Stimulated activated effector memory CD8-positive, alpha-beta T cell treated with anti-CD3 and anti-CD28 coated beads, Interleukin-12 subunit alpha, Interleukin-12 subunit beta, amount 100 ng/mL, for 72 hours (primary cell): Measurements from ENCODE around the gene NPHP3.
"Not testable (repeated sequence)": the region's sequence is repeated elsewhere in the genome, so short reads cannot be mapped to it uniquely, and the experiment has no call there.

ENCODE experiments used
- ATAC-seq: fragments of 150-1000 bp; cut with Tn5 transposase; 2 replicates; pipeline ENCODE4 v1.10.0; 2021
- DNase-seq, 2 donors: peaks; one replicate each; pipeline ENCODE4 v3.0.0; 2021 to 2022; ENCODE audit warnings: low spot score in 2 of 2
- H3K27ac Mint-ChIP-seq: one replicate; pipeline ENCODE4 v1.8.0; 2022; ENCODE audit warnings: mild to moderate bottlenecking, mixed read lengths
- H3K36me3 Mint-ChIP-seq: one replicate; pipeline ENCODE4 v1.8.0; 2022; ENCODE audit warnings: mild to moderate bottlenecking, mixed read lengths
- H3K4me1 Mint-ChIP-seq: one replicate; pipeline ENCODE4 v1.8.0; 2022; ENCODE audit warnings: mixed read lengths
- H3K4me3 Mint-ChIP-seq: one replicate; pipeline ENCODE4 v1.8.0; 2022; ENCODE audit warnings: mild to moderate bottlenecking, mixed read lengths
- H3K9me3 Mint-ChIP-seq: one replicate; pipeline ENCODE4 v1.8.0; 2022; ENCODE audit warnings: mixed read lengths

NPHP3 gene

DNA sequence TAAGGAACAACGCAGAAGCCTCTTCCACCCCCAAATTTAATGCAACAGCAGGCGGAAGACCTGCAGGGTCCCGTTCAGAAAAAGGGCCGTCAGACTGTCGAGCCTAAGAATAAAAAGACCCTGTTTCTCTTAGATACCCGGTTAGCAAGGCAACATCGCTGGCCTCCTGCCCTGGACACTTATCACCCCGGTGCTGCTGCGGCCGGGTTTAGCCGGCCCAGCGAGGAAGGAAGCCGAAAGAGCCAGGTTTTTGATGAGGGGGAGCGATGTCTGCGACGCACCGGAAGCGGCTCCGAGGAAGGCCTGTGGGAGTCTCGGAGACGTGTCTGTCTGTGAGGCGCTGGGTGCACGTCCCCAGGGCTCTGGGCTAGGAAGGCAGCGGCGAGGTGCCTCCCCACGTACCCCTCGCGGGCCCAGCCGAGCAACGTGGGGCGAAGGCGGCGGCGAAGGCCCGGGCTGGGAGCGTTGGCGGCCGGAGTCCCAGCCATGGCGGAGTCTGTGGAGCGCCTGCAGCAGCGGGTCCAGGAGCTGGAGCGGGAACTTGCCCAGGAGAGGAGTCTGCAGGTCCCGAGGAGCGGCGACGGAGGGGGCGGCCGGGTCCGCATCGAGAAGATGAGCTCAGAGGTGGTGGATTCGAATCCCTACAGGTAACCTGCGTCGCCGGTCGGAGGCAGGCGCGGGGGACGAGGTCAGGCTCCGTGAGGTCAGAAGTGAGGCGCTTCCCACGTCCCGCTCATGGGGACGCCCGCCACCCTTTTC lies 62.0 kb downstream of the NPHP3 start, which contains the start of gene UBA5:
Gene UBA5, plus strand, starts transcription at position 278 of the 759 bp plus-strand sequence. Its CDS starts 209 bp downstream, at position 487.
- ATAC-seq, result peak; percentile 93
- Mint-ChIP-seq H3K4me3 (peak within 1 kb of the TSS; percentile 96), H3K9me3 (no peaks in the 10 kb centered on the region), H3K36me3 (peaks cover 25% of the 10 kb centered on the region), H3K27ac (peak within 1 kb of the TSS; percentile 99), H3K4me1 (peaks cover 48% of the 10 kb centered on the region)
- DNase-seq, result peak; percentile 56 to 86

DNA sequence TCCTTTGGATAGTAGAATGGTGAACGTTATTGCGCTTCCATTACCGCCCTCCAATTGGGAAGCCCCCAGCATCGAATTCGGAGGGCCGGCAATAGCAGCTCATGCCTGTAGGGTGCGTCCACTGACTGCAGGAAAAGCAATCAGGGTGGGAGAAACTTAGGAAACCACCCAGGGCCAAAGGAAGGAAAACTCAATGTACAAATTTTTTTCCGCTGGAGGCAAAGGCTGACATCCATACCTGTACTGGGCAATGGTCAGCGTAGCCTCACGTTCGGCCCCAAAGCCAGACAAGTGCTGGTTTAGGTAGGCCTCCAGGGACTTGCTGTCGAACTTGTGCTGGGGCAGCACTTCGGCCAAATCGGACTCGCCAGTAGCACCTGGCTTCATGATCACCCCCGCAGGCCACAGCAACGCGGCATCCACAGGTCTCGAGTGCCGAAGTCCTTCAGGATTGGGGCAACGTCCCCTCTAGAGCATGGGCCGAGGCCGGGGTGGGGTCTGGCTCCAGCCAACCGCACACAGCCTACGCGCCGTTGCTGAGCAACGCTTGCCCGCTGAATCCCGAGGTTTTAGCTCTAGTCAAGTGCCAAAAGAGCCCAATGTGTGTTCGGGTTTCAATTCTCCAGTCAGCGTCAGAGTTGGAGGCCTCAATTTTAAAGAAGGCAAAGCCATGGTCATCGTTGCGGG lies 62.7 kb downstream of the NPHP3 start, which contains the start of gene ACAD11:
Gene ACAD11, minus strand, starts transcription at position 445 of the 687 bp plus-strand sequence. Its CDS starts 58 bp downstream, at position 387.
- Mint-ChIP-seq H3K4me3 (peak within 1 kb of the TSS; percentile 96), H3K36me3 (peaks cover 18% of the 10 kb centered on the region), H3K9me3 (no peaks in the 10 kb centered on the region), H3K4me1 (peaks cover 44% of the 10 kb centered on the region), H3K27ac (peak within 1 kb of the TSS; percentile 99)
- DNase-seq, result peak; percentile 23 to 78
- peak; percentile 60 for ATAC-seq

DNA sequence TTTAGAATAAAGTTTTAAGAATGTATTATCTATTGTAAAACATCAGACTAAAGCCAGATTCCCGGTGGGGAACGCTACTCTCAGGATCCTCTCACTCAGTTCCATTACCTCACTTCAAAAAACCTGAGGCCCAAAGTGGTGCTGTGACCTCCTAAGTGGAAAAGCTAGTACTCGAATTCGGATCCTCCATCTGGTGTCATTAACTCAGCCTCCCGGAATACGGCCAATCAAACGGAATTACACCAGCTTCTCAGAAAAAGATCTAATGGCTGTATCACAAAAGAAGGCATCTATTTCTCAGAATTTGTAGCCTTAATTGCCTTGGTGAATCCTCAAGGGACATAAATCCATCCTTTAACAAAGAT lies 63.2 kb downstream of the NPHP3 start:
- Mint-ChIP-seq H3K9me3 (no peaks in the 10 kb centered on the region), H3K27ac (peak overlapping the region; percentile 99), H3K4me3 (peak overlapping the region; percentile 96), H3K36me3 (peaks cover 15% of the 10 kb centered on the region), H3K4me1 (peaks cover 42% of the 10 kb centered on the region)
- ATAC-seq (no peak), DNase-seq (no peak)

DNA sequence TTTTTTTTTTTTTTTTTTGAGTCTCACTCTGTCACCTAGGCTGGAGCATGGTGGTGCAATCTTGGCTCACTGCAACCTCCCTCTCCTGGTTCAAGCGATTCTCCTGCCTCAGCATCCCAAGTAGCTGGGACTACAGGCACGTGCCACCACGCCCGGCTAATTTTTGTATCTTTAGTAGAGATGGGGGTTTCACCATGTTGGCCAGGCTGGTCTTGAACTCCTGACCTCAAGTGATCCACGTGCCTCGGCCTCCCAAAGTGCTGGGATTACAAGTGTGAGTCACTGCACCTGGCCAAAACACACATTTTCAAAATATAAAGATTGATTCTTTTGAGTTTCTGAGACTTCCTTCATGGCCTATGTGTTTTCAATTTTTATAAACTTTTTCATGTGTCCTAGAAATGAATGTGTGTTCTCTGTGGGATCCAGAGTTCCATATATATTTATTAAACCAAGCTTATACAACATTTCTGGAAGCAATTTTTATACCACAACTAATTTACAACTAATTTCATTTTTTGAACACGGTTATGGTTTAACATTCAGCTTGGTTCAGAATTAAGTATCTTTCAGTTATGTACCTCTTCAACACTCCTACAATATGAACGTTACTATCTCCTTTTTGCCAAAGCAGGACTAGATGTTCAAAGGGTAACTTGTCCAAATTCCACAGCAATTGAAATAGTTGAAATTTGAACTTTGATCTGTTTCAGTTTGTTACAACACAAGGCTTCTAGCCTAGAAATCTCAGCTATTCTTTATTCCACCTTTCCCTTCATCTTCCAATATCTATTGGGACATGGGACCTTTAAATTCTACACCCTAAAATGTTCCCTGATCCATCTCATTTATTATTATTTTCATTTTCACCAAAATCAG lies 64.1 kb downstream of the NPHP3 start:
- DNase-seq (no peak), ATAC-seq (no peak)
- H3K4me1 Mint-ChIP-seq, result peaks cover 34% of the 10 kb centered on the region
- no peaks in the 10 kb centered on the region for H3K9me3 Mint-ChIP-seq
- H3K4me3 Mint-ChIP-seq, result peak overlapping the region; percentile 96
- no peak overlapping the region for H3K27ac Mint-ChIP-seq
- H3K36me3 Mint-ChIP-seq, result peaks cover 10% of the 10 kb centered on the region

DNA sequence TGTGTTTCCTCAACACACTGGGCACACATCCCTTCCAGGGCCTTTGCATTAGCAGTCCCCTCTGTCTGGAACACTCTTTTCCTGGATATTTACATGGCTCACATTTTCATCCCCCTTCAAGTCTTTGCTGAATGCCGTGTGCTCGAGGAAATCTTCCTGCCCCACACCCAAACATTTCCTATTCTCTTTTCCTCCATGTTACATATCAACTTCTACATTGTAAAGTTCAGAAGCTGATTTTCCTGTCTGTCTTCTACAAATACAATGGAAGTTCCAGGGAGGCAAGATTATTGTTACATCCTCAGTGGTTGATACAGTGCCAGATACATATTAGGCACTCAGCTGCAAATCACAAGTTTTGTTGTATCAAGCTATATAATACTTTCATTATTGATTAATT lies 66.7 kb downstream of the NPHP3 start:
- Mint-ChIP-seq H3K4me3 (no peak overlapping the region), H3K27ac (no peak overlapping the region), H3K4me1 (peaks cover 20% of the 10 kb centered on the region), H3K9me3 (no peaks in the 10 kb centered on the region), H3K36me3 (peaks cover 6% of the 10 kb centered on the region)
- DNase-seq (no peak), ATAC-seq (no peak)

DNA sequence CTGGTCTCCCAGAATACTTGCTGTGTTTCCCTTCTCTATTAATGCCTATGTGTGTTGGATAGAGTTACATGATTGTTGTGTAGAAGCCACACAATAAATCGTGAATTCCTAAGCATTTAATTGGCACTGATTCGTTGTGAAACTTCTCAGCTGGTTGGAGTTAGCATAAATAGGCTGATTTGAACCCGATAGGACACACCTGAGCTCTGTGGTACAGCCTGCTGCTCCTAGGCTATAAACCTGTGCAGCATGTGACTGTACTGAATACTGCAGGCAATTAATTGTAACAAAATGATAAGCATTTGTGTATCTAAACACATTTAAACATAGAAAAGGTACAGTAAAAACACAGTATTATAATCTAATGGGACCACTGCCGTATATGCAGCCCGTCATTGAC lies 67.5 kb downstream of the NPHP3 start:
- no peak overlapping the region for H3K4me3 Mint-ChIP-seq
- DNase-seq (no peak), ATAC-seq (no peak)
- H3K27ac Mint-ChIP-seq, result no peak overlapping the region
- peaks cover 20% of the 10 kb centered on the region for H3K4me1 Mint-ChIP-seq
- H3K36me3 Mint-ChIP-seq, result no peaks in the 10 kb centered on the region
- H3K9me3 Mint-ChIP-seq, result no peaks in the 10 kb centered on the region

DNA sequence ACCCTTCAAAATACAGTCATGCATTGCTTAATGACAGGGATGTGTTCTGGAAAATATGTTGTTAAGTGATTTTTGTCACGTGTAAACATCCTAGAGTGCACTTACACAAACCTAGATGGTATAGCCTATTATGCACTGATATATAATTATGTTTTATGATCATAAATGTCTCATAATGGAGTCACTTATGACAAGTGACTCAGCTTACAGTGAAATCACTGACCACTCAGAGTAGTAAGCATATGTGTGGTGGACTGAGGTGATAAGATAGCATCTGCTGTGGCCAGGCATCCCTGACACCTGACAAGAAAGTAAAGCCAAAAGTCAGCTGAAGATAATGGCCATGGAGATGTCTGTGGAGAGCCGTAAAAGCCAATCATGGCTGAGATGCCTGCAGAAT lies 68.0 kb downstream of the NPHP3 start:
- Mint-ChIP-seq H3K36me3 (no peaks in the 10 kb centered on the region), H3K27ac (no peak overlapping the region), H3K9me3 (no peaks in the 10 kb centered on the region), H3K4me1 (peaks cover 20% of the 10 kb centered on the region), H3K4me3 (no peak overlapping the region)
- ATAC-seq (peak; percentile 50), DNase-seq (no peak)

DNA sequence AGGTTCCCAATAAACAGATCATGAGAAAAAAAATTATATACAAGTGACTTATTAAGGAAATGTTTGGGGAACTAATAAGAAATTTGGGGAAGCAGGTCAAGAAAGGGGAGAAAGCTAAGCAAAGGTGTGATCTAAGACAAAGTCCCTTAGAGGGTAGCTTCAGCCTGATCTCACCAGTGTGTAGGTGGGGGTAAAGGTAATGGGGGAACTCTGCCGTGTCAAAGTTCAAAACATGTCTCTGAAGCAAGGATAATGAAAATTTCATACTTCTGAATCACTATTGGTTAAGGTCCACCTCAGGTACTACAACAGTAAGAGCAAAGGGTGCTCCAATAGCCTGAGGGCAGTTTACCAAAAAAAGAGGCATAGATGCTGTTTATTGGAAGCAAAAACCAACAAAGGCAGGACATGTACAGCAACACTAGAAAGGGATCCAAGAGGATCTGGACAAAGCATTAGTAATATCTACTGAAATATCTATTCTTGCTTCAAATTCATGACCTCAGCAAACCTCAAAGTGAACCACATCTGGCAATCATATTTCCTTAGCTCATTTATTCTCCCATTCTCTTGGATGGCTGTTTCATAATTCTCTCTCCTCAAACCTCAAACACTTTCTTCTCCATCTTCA lies 69.5 kb downstream of the NPHP3 start:
- peaks cover 9% of the 10 kb centered on the region for H3K4me1 Mint-ChIP-seq
- no peaks in the 10 kb centered on the region for H3K36me3 Mint-ChIP-seq
- no peak overlapping the region for H3K27ac Mint-ChIP-seq

DNA sequence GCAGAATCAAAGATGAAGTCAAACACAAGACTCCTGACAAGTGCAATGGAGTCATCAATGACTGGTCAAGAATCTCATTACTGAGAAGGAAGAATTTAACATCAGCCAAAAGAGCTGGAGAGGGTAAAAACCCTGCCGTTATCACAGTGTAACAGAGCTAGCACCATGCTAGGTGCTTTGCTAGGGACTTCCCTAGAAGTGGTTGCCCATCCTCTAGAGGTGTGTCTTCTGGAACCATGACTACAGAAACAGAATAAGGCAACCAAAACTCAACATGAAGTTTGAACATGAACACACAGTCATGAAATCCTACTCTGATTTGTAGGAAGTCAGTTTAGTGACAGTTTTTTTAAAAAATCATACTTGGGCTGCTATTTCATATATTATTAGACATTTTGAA lies 72.1 kb downstream of the NPHP3 start:
- no peak overlapping the region for H3K4me3 Mint-ChIP-seq
- DNase-seq, result no peak
- no peak for ATAC-seq
- H3K36me3 Mint-ChIP-seq, result no peaks in the 10 kb centered on the region
- H3K4me1 Mint-ChIP-seq, result peaks cover 5% of the 10 kb centered on the region
- H3K9me3 Mint-ChIP-seq, result no peaks in the 10 kb centered on the region
- no peak overlapping the region for H3K27ac Mint-ChIP-seq

More for the DNA sequence above, 69.5 kb downstream of the NPHP3 start:
- no peak for ATAC-seq
- DNase-seq, result no peak
- Mint-ChIP-seq H3K9me3 (no peaks in the 10 kb centered on the region), H3K4me3 (no peak overlapping the region)

DNA sequence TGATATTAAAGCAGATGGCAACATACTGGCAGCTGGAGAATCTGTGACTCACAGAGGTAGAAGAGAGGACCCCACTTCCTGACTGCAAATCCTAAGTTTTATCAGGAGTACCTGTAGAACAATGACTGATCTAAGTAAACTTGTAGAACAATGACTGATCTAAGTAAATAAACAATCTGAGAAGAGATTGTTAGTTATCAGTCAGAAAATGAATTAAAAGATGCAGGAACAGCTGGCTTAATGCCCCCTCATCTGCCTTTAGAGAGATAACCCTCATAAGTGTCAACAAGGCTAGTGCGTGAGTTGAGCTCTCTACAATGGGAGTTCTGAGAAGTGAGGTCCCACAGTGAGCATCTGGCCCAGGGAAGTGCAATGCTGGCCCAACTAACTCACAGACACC lies 77.2 kb downstream of the NPHP3 start:
- Mint-ChIP-seq H3K9me3 (no peaks in the 10 kb centered on the region), H3K4me3 (no peak overlapping the region), H3K4me1 (peaks cover 16% of the 10 kb centered on the region), H3K36me3 (peaks cover 3% of the 10 kb centered on the region), H3K27ac (peak overlapping the region; percentile 20)
- DNase-seq, result no peak
- ATAC-seq, result no peak

DNA sequence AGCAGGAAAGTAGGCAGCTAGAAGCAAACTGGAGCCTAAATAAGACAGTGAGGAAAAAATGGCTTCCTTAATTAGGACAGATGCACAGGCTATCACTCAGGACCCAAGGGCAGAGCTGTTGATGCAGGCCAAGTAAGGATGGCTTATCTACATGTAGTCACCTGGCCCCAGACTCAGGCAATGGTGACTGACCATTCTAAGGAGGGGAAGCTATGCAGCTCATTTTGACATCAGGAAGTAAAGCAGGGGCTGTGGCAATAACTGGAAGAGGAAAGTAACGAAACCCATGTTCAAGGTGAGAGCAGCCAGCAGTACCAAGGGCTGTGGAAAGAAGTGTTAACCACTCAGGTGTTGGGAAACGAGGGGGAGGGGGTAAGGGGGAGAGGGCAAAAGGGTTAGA lies 78.8 kb downstream of the NPHP3 start:
- peak overlapping the region; percentile 67 for H3K27ac Mint-ChIP-seq
- no peak for ATAC-seq
- H3K36me3 Mint-ChIP-seq, result peaks cover 20% of the 10 kb centered on the region
- peaks cover 16% of the 10 kb centered on the region for H3K4me1 Mint-ChIP-seq
- no peak overlapping the region for H3K4me3 Mint-ChIP-seq
- no peaks in the 10 kb centered on the region for H3K9me3 Mint-ChIP-seq
- no peak for DNase-seq

DNA sequence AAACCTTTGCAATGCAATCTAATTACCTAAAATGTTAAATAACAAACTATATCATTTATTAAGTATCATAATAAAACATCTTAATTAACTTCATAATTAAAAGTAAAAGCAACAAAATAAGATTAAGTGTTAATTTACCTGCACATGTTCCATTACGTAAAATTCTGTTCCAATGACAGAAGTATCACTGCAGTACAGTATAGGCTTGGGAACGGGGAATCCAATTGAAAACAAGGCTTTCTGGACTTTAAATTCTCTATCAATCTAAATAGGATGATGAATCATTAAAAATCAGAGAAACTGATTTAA lies 79.7 kb downstream of the NPHP3 start:
- DNase-seq (no peak), ATAC-seq (no peak)
- no peaks in the 10 kb centered on the region for H3K9me3 Mint-ChIP-seq
- peaks cover 29% of the 10 kb centered on the region for H3K36me3 Mint-ChIP-seq
- H3K4me3 Mint-ChIP-seq, result no peak overlapping the region
- no peak overlapping the region for H3K27ac Mint-ChIP-seq
- H3K4me1 Mint-ChIP-seq, result peaks cover 16% of the 10 kb centered on the region

DNA sequence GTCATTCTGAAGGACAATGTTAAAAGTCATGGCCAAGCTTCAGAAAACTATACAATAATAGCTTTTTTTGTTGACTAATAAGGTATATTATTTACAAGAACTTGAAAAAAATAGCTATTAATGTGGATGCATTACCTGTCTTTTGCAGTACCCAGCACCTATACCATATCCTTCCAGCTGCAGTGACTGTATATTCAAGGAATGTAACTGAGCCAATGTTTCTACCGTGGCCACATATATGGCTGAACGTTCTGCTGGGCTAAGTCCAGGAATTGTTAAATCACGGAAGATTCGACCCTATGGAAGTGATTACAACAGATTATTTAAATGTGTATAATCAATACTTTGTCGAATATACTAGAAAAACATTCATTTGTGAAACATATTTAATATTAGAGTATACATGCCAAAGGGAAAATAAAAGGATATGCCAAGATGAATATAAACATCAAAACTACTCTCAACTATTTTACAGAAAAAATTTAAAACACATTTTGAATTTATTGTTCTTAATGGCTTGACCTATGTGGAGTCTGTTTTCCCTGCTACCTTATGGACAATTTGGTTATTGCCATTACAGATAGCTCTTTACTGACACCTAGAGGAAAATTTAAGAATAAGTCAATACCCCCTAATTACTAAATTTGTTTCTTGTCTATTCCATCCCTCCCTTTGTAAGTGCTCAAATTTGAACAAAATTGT lies 80.2 kb downstream of the NPHP3 start:
- ATAC-seq (peak; percentile 50), DNase-seq (no peak)
- H3K4me3 Mint-ChIP-seq, result no peak overlapping the region
- no peaks in the 10 kb centered on the region for H3K9me3 Mint-ChIP-seq
- H3K36me3 Mint-ChIP-seq, result peaks cover 34% of the 10 kb centered on the region
- H3K4me1 Mint-ChIP-seq, result peaks cover 16% of the 10 kb centered on the region
- H3K27ac Mint-ChIP-seq, result no peak overlapping the region

DNA sequence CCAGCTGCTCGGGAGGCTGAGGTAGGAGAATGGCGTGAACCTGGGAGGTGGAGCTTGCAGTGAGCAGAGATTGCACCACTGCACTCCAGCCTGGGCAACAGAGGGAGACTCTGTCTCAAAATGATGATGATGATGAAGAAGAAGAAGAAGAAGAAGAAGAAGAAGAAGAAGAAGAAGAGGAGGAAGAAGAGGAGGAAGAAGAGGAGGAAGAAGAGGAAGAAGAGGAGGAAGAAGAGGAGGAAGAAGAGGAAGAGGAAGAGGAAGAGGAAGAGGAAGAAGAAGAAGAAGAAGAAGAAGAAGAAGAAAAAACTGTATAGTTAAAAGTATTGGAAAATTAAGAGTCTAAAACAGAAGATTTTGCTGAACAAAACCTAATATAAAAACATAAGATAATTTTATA lies 80.8 kb downstream of the NPHP3 start:
- H3K4me3 Mint-ChIP-seq, DNase-seq, ATAC-seq, H3K27ac Mint-ChIP-seq, H3K9me3 Mint-ChIP-seq: not testable (repeated sequence)
- Mint-ChIP-seq H3K4me1 (peaks cover 16% of the 10 kb centered on the region), H3K36me3 (peaks cover 40% of the 10 kb centered on the region)
